Bronchial epithelial cell (primary cell): Measurements from ENCODE around the gene GPR107. TPM values are rescaled to one million over a fixed set of nuclear protein-coding genes. Genes with fewer than 3 reads are reported as not detected.
"Not testable (repeated sequence)": the region's sequence is repeated elsewhere in the genome, so short reads cannot be mapped to it uniquely, and the experiment has no call there.

Experiments
- DNase-seq: peaks from one replicate; pipeline ENCODE4 v3.0.0-alpha.2; 2010; ENCODE audit warnings: low read depth
- FAIRE-seq: peaks from 2 replicates; lab custom pipeline; 2011; peaks lifted over from hg19 to GRCh38; lab: Jason Lieb, UNC
- H3K27me3 ChIP-seq: 2 replicates; pipeline ENCODE4 v1.5.1; 2011; ENCODE audit warnings: low read length; ENCODE audit not compliant: control insufficient read depth, insufficient read depth
- H3K36me3 ChIP-seq: 2 replicates; pipeline ENCODE4 v1.5.1; 2011; ENCODE audit warnings: low read length; ENCODE audit not compliant: control insufficient read depth, insufficient read depth
- H3K4me3 ChIP-seq: 2 replicates; pipeline ENCODE4 v1.5.1; 2011; ENCODE audit warnings: mild to moderate bottlenecking, low read depth, low read length, control low read depth
- CTCF ChIP-seq: IDR thresholded peaks from 2 replicates; pipeline ENCODE4 v1.5.1; 2011; ENCODE audit warnings: mild to moderate bottlenecking, moderate library complexity, low read length, control low read depth, inconsistent platforms; ENCODE audit not compliant: insufficient read depth, severe bottlenecking
- total RNA-seq: library from RNA; depleted of rRNA; stranded (reverse); fragments of >200 nt; gene quantifications from 2 replicates; pipeline ENCODE4 v1.2.1, GENCODE V29; 2014

The GPR107 gene
- total RNA-seq, 1 donor from 2014 or later: 21.6 TPM

- FAIRE-seq (no peak), DNase-seq (no peak)
- no peaks in the 10 kb centered on the region for H3K36me3 ChIP-seq
- no peak overlapping the region for H3K4me3 ChIP-seq
- H3K27me3 ChIP-seq: no peaks in the 10 kb centered on the region
- no peak for TF ChIP-seq CTCF
Measured at GRCh38 chr9:130013326-130013725, 40.4 kb upstream of the GPR107 start.

GRCh38 chr9:130015353-130016019, 38.2 kb upstream of the GPR107 start:
- no peak for TF ChIP-seq CTCF
- no peak overlapping the region for H3K4me3 ChIP-seq
- H3K36me3 ChIP-seq: no peaks in the 10 kb centered on the region
- no peaks in the 10 kb centered on the region for H3K27me3 ChIP-seq
- no peak for FAIRE-seq
- no peak for DNase-seq

GRCh38 chr9:130017076-130017475, 36.6 kb upstream of the GPR107 start:
- no peak for FAIRE-seq
- no peaks in the 10 kb centered on the region for H3K27me3 ChIP-seq
- H3K4me3 ChIP-seq: no peak overlapping the region
- H3K36me3 ChIP-seq: no peaks in the 10 kb centered on the region
- DNase-seq: no peak
- TF ChIP-seq CTCF: no peak

- FAIRE-seq, DNase-seq, H3K36me3 ChIP-seq, H3K4me3 ChIP-seq, H3K27me3 ChIP-seq: not testable (repeated sequence)
Measured at GRCh38 chr9:130017510-130017909, 36.2 kb upstream of the GPR107 start.

- no peaks in the 10 kb centered on the region for H3K27me3 ChIP-seq
- no peaks in the 10 kb centered on the region for H3K36me3 ChIP-seq
- FAIRE-seq (no peak), DNase-seq (no peak)
- TF ChIP-seq CTCF: no peak
- H3K4me3 ChIP-seq: no peak overlapping the region
Measured at GRCh38 chr9:130018265-130018664, 35.4 kb upstream of the GPR107 start.

GRCh38 chr9:130020618-130021017, 33.1 kb upstream of the GPR107 start:
- Histone ChIP-seq H3K36me3 (no peaks in the 10 kb centered on the region), H3K27me3 (no peaks in the 10 kb centered on the region), H3K4me3 (no peak overlapping the region)
- TF ChIP-seq CTCF: no peak
- FAIRE-seq (no peak), DNase-seq (no peak)
